Astrocyte of the spinal cord (primary cell): ENCODE measurements around the gene UGT2B17.

Experiments used
- DNase-seq: peaks from one replicate; pipeline ENCODE4 v3.0.0; 2011; ENCODE audit warnings: low read depth, low spot score
- H3K4me3 ChIP-seq: 2 replicates; pipeline ENCODE4 v1.5.1; 2011; ENCODE audit warnings: low read depth, mild to moderate bottlenecking, low read length, moderate library complexity
- CTCF ChIP-seq: IDR thresholded peaks from 2 replicates; pipeline ENCODE4 v1.5.1; 2012; ENCODE audit warnings: low read depth, mild to moderate bottlenecking, low read length, inconsistent platforms
- in situ Hi-C: cut with HindIII; loops from 2 replicates; pipeline ENCODE4 v1.10.0; 2017; ENCODE audit warnings: low sequenced_read_pairs

Gene UGT2B17

GRCh38 chr4:68599150-68599549, 23.0 kb upstream of the UGT2B17 start:
- DNase-seq, result no peak
- no peak for TF ChIP-seq CTCF
- in situ Hi-C loops, result no loop called here
- no peak overlapping the region for H3K4me3 ChIP-seq

GRCh38 chr4:68597482-68597881, 21.4 kb upstream of the UGT2B17 start:
- no peak overlapping the region for H3K4me3 ChIP-seq
- in situ Hi-C loops, result no loop called here
- no peak for DNase-seq
- TF ChIP-seq CTCF, result no peak

GRCh38 chr4:68594678-68595077, 18.6 kb upstream of the UGT2B17 start:
- in situ Hi-C loops, result no loop called here
- no peak for TF ChIP-seq CTCF

GRCh38 chr4:68593112-68593511, 17.0 kb upstream of the UGT2B17 start:
- in situ Hi-C loops, result no loop called here
- H3K4me3 ChIP-seq, result no peak overlapping the region
- DNase-seq, result no peak
- no peak for TF ChIP-seq CTCF

More at GRCh38 chr4:68594678-68595077, 18.6 kb upstream of the UGT2B17 start:
- DNase-seq, result no peak
- H3K4me3 ChIP-seq, result no peak overlapping the region

- no peak for TF ChIP-seq CTCF
- in situ Hi-C loops, result no loop called here
- no peak overlapping the region for H3K4me3 ChIP-seq
- no peak for DNase-seq
Observed at GRCh38 chr4:68592673-68593072, 16.6 kb upstream of the UGT2B17 start.

- in situ Hi-C loops, result no loop called here
- H3K4me3 ChIP-seq, result no peak overlapping the region
- TF ChIP-seq CTCF, result no peak
- DNase-seq, result peak; percentile 0
Observed at GRCh38 chr4:68591204-68591603, 15.1 kb upstream of the UGT2B17 start.

GRCh38 chr4:68589790-68590189, 13.7 kb upstream of the UGT2B17 start:
- DNase-seq, result no peak
- H3K4me3 ChIP-seq, result no peak overlapping the region
- no peak for TF ChIP-seq CTCF
- in situ Hi-C loops, result no loop called here
